ENCODE results near the gene CDKAL1. TPM values are rescaled to one million over a fixed set of nuclear protein-coding genes. Genes with fewer than 3 reads are reported as not detected.
A peak's percentile ranks its signal among the peaks of the same experiment; 100 is the strongest.

CDKAL1 gene
- polyA plus RNA-seq, 12 donors = 10.0 to 17.3 (median 14.8) TPM; not detected in 1

DNA sequence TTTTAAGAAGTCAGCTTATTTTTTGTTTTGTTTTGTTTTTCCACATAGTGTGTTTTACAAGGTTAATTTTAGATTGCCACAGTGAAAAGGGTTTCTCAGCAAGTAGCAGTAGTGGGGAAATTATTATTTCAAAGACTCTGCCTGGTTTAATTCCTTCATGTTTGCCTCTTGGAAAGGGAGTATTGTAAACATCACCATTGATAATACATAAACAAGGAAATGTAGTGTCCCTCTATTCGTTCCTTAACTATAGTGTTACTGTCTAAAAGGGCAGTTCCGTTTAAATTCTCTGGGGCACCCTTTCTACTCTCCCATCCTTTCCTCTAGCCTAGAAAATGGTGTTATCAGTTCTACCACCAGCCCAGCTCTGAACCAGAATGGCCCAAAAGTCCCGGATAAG is 668.3 kb downstream of the CDKAL1 start:
- no peak for DNase-seq

DNA sequence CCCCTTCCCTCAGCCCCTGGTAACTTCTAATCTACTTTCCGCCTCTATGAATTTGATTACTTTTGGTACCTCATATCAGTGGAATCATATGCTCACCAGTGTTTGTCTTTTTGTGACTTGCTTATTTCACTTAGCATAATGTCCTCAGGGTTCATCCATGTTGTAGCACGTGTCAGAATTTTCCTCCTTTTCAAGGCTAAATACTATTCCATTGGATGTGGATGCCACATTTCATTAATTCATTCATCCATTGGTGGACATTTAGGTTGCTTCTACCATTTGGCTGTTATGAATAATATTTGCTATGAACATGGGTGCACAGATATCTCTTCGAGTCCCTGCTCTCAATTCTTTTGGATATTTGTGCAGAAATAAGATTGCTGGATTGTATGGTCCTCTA is 670.7 kb downstream of the CDKAL1 start:
- DNase-seq = no peak

DNA sequence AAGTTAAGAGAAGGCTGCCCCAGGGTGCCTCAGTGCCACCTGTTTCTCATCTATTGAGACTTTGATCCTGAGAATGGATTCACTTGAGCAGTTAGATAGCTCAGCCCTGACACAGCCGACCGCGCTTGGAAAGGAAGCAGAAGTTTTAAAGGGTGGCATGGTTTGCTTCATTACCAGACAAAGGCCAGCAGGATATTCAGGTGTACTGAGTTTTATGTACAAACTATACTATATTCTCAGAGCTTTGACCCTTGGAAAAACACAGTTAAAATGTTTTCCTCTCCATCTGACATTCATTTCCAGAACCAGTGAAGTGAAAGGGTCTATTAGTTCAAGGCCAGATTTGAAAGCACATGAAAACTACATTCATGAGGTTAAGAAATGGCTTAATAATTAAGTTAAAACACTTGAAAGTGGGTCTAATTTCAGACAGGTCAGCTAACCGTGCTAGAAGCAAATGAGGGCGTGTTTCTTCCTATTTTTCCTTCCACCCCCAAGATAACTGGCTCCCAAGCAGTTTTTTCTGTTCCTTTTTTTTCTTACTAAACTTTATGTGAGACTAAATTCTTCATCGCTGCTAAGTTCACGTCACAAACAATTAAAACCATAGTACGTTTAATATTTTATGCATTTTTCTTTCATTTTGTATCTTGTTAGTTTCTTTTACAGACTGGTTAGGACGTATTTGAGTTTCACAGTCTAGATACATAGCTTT is 674.0 kb downstream of the CDKAL1 start:
- DNase-seq = no peak

DNA sequence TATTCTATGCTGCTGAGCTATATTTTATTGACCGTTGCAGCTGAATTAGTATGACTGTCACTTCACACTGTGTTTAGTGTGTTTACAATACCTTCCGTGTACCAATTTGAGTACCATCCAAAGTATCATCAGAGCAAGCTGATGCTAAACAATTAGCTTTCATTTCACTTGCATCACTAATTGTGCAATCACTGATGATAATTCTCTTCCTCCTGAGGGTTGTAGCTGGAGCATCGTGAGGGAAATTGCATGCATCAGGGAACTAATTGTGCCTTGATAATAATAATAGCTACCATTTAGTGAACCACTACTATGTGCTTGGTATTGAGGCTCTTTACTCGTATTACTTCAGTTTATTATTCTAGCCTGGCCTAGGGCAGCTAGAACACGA is 674.5 kb downstream of the CDKAL1 start:
- DNase-seq = no peak

DNA sequence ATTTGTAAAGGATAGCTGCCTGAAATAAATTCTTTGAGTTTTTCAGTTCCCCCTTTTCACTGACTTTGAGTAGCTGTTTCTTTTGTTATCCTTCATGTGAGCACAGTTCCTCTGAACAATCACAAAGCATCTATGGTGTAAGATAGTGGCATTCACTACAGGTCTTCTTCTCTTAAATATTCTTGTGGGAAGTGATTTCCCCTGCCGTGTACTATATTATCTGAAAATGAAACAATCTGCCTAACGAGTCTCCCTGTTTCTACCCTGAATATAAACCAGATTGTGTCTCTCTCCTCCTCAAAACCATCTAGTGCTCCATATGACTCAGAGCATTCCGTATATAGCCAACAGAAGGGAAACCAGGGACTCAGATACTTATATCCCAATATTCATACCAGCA is 679.2 kb downstream of the CDKAL1 start:
- no peak for DNase-seq

DNA sequence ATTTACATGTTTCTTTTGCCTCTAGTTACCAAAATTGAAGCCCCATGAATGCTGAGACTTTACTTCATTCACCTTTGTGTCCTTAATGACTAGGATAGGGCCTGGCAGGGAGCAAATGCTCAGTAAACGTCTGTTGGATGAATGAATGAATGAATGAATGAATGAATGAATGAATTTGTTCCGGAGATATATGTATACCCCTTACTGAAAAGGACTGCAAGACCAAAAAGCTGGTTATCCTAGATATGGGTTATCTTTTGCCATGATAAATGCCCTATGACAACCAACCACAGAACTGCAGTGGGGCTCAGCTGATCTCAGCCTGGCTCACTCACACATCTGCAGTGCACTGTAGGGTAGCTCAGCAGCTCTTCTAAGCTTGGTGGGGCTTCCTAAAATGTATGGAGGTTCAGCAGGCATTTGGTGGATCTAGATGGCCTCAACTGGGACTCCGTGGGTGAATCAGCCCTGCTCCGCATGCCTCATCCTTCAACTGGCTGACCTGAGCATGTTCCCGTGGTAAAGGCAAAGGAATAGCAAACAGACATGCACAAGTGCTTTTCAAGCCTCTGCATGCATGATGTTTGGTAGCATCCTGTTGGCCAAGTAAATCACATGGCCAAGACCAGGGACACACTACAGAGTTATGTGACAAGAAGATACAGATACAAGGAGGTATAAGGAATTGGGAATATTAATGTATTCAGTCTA is 680.6 kb downstream of the CDKAL1 start:
- DNase-seq = no peak

DNA sequence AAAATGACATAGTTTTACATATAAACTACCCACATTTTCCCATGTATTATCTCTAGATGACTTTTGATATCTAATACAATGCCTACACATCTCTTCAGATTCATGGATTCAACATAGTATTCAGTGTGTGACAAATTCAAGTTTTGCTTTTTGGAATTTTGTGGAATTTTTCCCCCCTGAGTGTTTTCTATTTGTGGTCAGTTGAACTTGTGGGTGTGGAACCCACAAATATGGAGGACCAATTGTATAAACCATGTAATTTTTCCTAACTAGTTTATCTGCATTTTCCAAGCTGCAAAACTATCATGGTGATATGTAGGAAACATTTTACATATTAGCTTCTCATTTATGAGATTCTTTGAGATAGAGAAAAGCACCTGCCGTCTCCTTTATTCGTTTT is 685.0 kb downstream of the CDKAL1 start:
- no peak for DNase-seq

DNA sequence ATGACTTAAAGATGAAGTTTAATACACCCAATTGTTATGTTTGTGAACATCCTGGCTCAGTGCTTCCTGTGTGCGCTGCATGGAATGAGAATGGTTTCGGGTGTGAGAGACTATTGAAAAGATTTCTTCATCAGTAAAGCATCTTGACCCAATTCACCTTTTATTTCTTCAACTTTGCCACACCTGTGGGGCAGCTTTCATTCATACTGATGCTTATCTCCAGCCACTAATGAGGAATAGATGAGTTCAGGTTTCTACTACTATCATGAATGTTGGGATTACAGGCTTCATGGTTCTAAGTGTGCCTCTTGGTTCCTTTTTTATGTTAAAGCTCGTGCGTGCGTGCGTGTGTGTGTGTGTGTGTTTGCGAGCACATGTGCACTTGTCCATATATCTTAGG is 685.6 kb downstream of the CDKAL1 start:
- no peak for DNase-seq

DNA sequence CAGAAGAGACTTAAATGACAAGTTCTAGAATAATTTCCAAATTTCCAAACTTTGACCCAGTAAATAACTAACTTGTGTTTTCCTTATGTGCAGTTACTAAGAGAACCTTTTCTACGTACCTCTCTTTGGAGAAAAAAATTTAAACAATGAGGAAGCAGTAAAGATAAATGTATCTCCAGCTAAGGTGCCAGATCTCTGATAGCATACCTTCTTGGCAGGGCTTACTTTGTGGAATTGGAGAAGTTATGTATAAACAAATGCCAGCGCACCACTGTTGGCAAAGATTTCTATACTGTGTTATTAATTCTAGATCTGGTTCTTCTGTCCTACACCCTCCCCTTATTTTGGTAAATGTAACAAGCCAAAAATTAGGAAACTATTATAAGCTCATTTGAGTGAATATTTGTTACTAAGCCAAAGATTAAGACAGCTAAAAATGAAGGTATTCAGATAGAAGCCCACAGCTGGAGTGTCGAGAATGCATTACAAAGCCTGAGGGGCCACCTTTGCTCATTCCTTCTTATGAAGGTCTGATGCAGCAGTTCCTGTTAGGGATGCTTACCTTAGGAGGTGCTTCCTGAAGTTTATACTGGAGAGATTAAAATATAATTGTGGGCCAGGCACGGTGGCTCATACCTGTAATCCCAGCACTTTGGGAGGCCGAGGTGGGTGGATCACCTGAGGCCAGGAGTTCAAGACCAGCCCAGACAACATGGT is 686.2 kb downstream of the CDKAL1 start:
- DNase-seq = no peak

DNA sequence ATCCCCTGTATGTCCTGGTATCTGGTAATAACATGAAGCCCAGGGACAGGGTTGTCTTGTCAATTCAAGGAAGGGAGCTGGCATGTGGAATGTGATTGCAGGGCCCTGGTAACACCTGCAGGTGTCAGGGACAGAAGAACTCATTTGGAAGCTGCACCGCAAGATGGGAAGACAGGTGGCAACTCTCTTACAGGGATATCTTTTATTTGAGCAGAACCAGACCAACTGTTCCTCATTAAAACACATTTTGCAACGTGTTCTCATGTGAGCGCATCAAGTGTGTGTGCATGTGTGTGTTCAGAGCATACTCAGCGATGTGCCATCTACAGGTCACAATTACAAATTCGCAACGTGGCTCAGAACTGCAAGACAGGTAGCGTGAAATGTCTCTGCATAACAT is 688.4 kb downstream of the CDKAL1 start:
- DNase-seq = no peak

DNA sequence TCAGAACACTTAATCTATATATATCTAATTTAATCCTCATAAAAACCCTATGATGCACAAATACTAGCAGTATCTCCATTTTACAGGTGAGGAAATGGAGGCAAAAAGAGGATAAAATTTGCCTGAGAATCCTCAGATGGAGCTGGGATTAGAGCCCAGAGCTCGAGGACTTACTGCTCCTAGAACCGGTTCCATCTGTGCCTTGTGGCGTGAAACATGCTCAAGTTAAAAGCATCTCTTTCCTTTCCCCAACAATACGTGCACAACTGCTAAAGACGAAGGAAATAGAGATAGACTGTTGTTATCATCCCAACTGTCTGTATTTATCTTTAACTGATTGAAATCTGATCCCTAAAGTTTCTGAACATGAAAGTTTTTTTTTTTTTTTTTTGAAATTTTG is 691.7 kb downstream of the CDKAL1 start:
- DNase-seq = no peak

DNA sequence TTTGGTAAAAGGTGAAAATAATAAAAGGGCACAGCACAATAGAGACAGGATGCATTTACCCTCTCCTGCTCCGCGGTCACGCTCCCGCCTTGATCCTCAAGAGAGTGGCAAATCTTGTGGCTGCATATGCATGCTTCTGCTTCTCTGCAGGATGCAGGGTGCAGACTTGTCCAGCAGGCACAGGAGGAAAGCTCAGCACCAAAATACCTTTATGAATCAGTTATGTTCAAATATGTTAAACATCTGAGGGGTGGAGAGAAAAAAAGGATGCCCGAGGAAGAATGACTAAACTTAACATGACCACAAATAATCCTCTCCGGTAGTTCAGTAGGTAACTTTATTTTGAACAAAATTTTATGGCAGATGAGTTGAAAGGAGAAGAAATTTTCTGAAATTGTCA is 693.2 kb downstream of the CDKAL1 start:
- DNase-seq = no peak

DNA sequence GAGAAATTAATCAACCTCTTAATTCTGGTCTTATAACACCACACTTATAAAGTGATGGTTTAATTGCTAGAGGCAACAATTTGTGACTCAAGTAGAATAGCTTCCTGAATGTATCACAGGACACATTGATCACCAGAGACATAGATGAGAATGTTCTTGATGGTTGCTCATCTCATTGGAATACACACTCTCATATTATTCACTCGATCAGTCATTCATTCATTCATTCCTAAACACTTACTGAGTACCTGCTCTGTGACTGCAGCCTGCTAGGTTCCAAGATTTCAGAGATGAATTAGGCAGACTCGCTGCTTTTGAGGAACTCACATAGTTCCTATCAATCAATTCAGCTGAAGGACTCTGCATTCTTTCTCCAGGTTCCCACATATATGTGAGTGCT is 694.2 kb downstream of the CDKAL1 start:
- DNase-seq = no peak

DNA sequence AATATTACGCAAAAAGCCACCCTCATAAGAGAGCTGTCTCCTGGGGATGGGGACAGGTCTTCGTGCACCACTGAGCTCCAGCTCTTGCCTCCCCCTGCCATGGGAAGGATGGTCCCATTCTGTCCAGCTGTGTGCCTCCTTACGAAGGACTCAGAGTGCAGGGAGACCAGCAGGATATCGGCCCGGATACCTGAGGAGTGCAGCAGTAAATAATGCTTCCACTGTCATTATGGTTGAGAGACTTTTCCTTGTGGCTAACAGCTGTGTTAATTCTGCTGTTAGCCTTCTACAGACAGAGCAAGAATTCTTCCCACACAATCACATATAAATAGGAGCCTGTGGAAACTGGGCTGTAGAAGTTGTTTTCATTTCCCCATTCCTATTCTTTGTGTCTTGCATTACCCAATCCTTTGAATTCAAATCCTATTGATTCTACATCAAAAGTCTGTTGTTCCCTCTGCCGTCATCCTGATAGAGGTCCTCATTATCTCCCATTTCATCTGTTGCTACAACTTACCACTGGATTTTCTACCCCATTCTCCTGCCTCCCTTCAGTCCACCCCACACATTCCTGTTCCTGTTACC is 694.7 kb downstream of the CDKAL1 start:
- DNase-seq = no peak

DNA sequence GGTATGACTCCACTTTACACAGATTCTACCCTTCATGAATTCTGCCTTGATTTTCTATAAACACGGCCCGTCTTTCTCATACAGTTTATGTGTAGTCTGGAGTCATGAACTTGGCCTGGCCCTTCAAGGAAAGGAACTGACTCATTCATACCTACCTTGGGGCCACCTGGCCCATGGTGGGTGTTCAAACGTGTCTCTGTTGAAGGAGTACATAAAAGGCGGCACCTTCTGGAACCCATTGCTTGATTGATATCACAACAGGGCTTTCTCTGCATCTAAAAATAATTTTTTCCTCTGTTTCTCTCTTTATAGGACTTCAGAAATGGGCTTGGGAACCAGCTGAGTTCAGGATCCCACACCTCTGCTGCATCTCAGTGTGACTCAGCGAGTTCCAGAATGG is 696.3 kb downstream of the CDKAL1 start:
- DNase-seq = no peak

DNA sequence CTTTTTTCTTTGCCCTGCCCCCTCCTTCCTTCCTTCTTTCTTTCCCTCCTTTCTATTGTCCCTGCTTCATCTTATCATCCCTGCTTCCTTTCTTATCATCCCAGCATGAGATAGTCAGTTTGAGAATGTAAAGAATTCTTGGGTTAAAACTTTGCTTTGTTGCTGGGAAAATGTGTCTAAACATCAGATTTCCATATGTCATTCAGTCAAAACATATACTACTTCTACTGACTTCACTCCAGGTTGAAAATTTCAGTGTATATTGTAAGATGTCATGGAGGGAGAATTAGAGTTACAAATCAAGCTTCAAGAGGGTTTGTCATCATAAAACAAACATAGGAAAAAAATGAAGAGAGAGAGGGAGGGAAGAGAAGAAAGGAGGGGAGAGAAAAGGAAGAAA is 700.9 kb downstream of the CDKAL1 start:
- no peak for DNase-seq

DNA sequence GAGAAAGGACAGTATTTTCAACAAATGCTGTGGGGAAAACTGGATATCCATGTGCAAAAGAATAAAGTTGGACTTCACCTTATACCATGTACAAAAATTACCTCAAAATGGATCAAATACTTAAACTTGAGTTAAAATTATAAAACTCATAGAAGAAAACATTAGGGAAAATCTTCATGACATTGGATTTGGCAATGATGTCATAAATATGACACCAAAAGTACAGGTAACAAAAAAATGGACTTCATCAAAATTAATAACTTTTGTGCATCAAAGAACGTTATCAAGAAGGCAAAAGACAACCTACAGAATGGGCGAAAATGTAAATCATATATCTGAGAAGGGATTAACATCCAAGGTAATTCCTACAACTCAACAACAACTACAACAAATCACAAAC is 704.0 kb downstream of the CDKAL1 start:
- no peak for DNase-seq

DNA sequence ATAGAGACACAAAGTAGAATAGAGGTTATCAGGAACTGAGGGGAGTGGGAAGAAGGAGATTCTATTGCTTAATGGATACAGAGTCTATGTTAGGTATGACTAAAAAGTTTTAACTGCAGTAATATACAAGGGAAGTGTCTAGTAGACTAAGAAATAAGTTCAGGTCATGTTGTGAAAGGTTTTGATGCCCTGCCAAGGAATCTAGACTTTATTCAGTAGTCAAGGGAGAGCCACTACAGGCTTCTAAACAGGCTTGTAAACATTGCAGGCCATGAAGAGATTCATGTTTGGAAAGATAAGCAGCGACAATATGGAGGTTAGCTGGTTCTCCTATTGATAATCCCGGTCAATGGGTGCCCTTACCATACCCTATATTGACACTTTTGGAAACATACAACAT is 706.5 kb downstream of the CDKAL1 start:
- DNase-seq = no peak

DNA sequence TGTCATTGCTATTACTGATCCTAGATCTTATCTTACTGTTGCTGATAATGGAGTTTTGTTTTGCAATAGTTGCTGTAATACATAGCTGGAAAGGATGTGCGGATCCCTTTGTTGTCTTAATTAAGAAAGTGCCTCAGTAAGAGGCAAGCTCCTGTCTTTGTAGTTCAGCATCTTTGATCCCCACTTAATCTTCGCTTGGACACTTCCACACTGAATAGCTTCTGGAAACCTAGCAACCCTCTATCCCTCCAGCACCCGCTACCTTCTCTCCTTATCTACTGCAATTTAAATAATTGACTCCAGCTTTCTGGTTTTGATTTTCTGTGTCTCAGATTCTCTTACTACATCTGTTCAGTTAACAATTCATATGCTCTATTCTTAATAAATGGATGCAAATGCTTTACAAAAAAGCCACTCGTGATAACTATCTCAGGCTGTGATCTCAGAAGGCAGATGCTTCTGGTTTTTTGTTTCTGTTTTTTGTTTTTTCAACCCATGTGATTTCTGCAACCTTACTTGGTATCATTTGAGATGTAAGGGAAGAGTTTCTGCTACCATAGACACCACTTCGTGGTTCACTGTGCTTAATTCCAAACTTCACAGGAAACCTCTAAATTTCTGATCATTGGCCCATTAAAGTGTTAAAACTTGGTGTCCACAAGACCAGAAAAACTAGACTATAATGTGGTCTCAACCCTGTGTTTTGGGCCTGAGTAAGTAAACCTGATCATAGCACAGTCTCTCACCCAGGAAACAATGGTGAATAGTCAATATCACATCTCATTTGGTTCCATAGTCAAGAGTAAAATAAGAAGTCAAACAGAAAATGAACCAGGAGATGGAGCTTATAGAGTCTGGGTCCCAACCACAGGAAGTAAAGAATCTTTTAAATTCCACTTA is 707.2 kb downstream of the CDKAL1 start:
- DNase-seq = no peak

DNA sequence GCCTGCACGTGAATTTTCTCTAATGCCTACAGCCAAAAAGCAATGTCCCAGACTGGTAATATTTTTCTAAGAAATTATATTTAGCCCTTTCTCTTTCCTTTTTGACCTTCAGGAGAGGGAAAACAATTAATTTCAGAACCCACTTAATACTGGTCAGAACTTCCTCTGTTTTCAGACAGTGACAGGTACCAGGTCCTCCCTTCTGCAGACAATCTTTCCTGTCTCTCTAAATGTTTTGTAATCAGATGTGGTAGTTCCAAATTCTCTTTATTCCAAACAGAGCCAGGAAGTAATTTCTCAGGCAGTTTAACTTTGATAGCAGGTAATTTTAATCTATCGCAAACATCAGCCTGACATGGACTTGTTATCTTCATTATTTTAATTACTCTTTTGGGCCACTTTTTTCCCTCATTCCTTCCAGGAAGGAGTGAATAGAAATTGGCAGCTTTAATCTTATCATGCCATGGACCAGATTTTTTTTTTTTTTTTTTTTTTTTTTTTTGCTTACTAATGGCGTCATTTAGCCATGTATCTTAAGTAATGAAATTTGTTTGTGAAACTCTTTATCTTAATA is 710.7 kb downstream of the CDKAL1 start:
- no peak for DNase-seq

DNA sequence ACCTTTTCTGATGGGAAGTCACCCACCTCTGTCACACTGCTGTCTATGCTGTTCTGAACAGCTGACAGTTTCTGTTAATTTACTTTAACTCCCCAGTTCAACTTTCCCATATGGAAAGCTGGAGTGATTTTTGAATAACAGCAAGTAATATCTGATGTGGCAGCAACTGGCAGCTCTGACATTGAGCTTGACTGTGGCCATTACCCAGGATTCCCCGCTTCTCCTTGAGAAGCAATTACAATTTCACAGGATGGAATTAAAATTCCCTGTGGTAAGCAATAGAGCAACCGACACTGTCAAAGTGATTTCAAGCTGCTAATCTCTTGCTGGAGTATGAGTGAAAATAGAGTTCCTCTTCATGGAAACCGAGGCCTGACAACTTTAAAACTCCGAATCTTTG is 711.2 kb downstream of the CDKAL1 start:
- DNase-seq = peak; percentile 25
